HG03432 (cell line): Measurements from ENCODE around the gene NBEAL2.

ENCODE experiments used
- ATAC-seq: cut with Tn5 transposase; IDR thresholded peaks from one replicate; pipeline ENCODE4 v1.9.1; 2021; ENCODE audit warnings: mild to moderate bottlenecking, moderate library complexity; ENCODE audit not compliant: unreplicated experiment

NBEAL2 gene

GRCh38 chr3:46978985-46979944 is at the start of gene NBEAL2:
Gene NBEAL2 (plus strand): TSS chr3:46979666. CDS start chr3:46979862, 196 bp downstream.
- peak; percentile 78 for ATAC-seq

- ATAC-seq: no peak
These were observed 49.1 kb upstream of the NBEAL2 start for GRCh38 chr3:46930166-46930944.

- no peak for ATAC-seq
These were observed 48.5 kb upstream of the NBEAL2 start for GRCh38 chr3:46930945-46931403.

- no peak for ATAC-seq
These were observed 47.7 kb upstream of the NBEAL2 start for GRCh38 chr3:46931631-46932331.

GRCh38 chr3:46932455-46933225 is 46.8 kb upstream of the NBEAL2 start:
- ATAC-seq: no peak

GRCh38 chr3:46933261-46933660 is 46.2 kb upstream of the NBEAL2 start:
- ATAC-seq: no peak

- ATAC-seq: no peak
These were observed 45.4 kb upstream of the NBEAL2 start for GRCh38 chr3:46934072-46934471.

GRCh38 chr3:46934498-46935167 is 44.8 kb upstream of the NBEAL2 start:
- ATAC-seq: no peak

GRCh38 chr3:46935168-46935858 is 44.2 kb upstream of the NBEAL2 start:
- no peak for ATAC-seq

- ATAC-seq: no peak
These were observed 43.4 kb upstream of the NBEAL2 start for GRCh38 chr3:46935989-46936558.

GRCh38 chr3:46936733-46937250 is 42.7 kb upstream of the NBEAL2 start:
- no peak for ATAC-seq

GRCh38 chr3:46938118-46938517 is 41.3 kb upstream of the NBEAL2 start:
- no peak for ATAC-seq

- no peak for ATAC-seq
These were observed 39.7 kb upstream of the NBEAL2 start for GRCh38 chr3:46939578-46940445.

GRCh38 chr3:46942076-46942475 is 37.4 kb upstream of the NBEAL2 start:
- ATAC-seq: no peak

GRCh38 chr3:46942481-46943236 is 36.8 kb upstream of the NBEAL2 start:
- ATAC-seq: no peak

GRCh38 chr3:46943237-46944187 is 36.0 kb upstream of the NBEAL2 start:
- ATAC-seq: no peak
